Activated naive CD4-positive, alpha-beta T cell treated with Interleukin-2 at 50 U/mL for 16 hours (primary cell): ENCODE measurements around the gene TENM3.

Experiments
- DNase-seq: peaks from one replicate; pipeline ENCODE4 v3.0.0-alpha.2; 2020

TENM3 gene

DNA sequence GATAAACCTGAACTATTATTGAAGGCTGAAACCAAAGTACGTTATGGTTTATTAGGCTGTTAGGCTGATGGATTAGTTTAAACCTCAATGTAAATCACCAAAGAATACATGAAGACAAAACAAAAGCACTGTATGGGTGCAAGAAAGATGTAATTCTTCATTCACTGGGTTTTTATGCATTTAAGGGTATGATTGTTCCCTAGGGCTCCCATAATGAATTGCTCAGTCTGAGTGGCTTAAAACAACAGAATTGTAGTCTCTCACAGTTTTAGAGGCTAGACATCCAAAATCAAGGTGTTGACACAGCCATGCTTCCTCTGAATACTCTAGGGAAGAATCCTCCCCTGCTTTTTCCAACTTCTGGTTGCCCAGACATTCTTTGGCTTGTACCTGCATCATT lies 222.8 kb downstream of the TENM3 start:
- no peak for DNase-seq

DNA sequence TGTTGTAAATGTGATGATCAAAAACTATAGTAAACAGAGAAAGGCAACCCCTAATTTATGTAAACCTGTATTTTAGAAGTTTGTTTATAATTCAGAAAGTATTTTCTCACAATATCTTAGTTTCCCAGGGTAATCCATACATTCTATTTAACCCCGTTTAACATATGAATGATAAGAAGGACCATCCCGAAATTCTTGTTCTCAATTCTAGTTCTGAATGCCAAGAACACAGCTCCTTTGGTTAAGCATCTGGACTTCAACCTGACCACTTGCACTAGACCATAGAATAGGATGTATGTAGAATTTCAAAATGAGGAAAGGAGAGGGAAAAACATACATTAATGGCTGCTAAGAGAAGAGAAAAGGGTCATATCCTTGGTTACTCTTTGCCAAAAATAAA lies 227.0 kb downstream of the TENM3 start:
- DNase-seq: no peak

DNA sequence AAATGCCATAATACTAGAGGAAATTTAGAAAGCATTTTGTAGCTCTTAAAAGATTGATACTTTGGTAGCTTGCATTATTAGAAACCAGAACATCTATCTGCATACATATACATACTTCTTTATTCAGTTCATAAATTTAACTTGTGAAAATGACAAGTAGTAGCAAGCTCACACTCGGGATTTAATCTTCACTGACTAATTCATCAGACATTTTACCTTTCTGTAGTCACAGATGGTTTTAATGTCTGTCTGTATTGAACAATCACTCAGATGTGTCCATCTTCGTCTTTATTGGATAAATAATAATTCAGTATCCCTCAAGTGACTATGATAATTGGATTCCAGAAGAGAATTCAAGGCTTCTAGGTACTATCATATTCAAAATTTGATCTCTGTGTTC lies 232.3 kb downstream of the TENM3 start:
- DNase-seq: no peak

DNA sequence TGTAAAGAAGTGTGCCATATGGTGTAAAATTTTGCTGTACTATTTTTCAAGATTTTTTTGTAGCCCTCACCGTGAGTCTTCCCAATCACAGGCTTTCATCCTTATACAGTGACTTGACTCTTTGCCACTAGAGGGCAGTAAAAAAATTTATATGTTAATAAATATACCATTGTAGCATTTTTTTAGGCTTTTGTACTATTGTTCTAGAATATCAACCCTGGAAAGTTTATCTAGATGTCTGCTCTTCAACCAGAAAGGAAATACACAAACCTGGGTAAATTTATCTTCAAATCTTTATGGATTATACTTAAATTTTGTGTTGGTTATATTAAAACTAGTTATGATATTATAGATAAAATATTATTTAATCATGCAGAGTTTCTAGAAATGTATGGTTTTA lies 235.3 kb downstream of the TENM3 start:
- DNase-seq: no peak

DNA sequence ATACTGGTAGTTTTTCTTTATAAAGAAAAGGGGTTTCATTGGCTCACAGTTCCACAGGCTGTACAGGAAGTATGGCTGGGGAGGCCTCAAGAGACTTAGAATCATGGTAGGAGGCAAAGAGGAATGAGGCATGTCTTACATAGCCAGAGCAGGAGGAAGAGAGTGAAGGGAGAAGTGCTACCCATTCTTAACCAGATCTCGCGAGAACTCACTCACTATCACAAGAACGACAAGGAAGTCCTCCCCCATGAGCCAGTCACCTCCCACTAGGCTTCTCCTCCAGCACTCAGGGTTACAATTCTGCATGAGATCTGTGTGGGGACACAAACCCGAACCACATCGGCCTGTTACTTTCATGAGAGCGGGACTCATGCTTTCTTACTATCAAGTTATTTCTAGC lies 240.5 kb downstream of the TENM3 start:
- DNase-seq: no peak

DNA sequence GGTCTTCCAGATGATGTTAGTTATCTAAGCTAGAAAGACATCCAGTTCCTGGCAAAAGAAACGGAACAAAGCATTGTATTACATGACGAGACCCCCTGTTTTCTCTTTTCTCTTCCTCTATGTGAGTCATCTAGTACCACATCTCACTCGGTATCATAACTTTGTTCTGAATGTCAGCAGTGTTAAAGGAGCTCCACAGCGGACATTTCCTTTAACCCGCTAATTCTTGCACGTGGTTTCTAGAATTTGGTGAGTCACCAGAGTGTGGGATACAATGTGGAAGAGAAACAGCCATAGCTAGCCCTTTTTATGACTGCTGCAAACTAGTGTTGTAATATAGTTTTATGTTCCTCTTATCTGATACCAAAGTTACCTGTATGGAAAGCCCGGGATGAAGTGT lies 243.7 kb downstream of the TENM3 start:
- DNase-seq: no peak

DNA sequence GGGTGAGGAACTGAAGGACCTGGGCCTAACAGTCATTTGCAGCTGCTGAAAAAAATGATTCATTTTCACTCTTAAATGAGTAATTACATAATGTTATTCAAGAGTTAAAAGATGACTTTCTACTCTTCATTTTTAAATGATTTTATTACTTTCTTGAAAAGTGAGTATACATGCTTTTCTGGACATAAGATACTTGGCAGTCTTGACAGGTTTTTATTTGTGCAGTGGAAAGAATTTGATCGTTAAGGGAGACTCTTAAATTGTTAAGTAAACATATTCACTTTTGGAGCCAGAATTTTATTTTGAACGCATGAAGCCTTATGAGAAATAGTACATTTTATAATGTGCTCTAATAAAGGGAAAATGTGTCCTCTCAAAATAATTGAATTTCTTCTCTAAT lies 245.7 kb downstream of the TENM3 start:
- no peak for DNase-seq

DNA sequence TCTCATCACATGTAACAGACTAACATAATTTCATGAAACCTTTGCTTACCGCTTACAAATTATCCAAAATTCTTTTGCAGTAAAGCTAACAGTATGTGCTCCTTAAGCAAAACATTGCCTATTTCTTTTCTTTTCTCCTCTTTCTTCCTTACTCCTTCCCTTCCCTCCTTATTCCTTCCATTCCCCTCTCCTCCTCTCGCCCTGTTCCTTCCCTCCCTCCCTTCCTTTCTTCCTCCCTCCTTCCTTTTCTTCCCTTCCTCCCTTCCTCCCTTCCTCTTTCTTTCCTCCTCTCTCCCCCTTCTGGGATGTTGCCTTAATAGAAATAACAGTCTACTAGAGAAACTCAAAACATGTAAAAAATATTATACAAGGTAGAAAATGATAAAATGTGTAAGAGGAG lies 246.4 kb downstream of the TENM3 start:
- DNase-seq: no peak

DNA sequence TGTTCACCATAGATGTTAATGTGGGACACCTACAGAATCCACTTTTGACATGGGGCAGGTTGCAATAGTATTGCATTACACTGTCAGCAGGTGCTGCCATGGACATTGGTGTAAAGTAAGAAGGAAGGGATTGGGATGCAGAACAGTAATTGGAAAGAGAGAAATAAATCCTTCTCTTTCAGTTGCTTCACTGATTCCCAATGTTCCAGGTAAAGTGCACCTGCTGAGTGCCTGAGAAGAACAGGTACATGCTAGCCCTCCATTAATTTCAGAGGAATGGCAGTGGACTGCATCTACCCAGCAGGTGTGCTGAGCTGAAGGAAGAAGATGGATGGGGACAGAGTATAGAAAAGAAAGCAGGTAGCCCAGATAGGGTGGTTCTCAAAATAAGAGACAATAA lies 248.5 kb downstream of the TENM3 start:
- no peak for DNase-seq

DNA sequence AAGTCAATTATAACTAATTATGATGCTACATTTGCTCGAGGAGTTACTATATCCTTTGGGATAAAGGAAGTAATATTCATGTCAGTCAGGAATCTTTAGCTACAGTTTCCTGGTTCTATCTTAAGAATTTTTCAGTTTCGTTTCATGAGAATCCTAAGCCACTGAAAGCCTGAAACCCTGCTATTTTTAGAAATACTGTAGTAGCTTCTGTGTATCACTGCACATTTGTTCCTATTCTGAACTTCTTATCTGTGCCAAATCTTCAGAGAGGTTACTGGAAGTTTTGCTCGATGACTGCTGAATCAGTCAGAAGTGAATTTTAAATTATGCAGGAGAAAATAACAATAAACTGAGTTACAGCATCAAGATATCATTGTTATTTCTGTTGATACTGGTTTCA lies 249.2 kb downstream of the TENM3 start:
- no peak for DNase-seq

DNA sequence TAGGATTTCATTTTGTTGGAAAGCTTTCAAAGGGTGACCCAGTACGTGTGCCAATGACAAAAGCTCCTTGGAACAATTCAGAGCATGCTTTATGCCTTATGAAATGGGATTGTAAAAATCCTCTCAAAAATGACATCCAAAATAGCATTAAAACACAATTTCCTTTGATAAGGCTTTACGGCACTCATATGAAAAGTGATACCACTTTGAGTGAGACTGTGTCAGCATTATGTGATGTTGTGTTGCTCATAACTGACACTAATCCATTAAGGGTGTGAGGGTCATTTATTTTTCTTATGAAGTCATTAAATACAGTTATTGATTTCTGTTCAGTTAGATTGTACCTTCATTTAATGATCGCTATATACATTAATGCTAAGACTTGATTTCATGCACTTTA lies 250.2 kb downstream of the TENM3 start:
- DNase-seq: no peak

DNA sequence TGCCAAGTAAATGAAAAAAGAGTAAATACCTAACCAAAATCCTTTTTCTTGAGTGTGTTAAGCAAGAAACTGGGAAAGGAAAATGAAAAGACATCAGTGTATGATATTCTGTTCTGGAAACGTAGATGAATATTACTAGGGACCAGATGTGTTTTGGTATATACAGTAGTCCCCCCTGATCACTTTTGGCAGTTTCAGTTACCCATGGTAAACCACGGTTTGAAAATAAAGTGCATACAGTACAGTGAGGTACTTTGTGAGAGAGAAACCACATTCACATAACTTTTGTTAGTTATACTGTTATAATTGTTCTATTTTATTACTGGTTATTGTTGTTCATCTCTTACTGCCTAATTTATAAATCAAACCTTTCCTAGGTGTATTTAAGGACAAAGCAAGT lies 250.9 kb downstream of the TENM3 start:
- no peak for DNase-seq

DNA sequence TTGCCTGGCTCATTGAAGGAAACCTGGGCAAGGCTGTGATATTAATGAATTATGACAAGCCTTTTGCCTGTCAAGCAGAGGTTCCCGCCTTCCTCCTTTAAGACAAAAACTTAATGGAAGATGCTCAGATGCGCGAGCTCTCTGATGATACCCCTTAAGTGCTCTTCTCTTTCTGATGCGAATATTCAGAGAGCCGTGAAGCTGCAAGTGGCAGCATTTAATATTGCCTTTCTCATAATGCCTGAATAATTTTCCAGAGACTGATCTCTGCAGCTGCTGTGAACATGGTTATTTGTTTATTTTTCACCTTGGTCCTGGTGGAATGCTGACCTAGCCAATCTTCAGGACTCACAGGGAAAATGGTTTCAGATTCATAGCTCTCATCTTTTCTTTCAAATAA lies 251.8 kb downstream of the TENM3 start:
- DNase-seq: no peak

DNA sequence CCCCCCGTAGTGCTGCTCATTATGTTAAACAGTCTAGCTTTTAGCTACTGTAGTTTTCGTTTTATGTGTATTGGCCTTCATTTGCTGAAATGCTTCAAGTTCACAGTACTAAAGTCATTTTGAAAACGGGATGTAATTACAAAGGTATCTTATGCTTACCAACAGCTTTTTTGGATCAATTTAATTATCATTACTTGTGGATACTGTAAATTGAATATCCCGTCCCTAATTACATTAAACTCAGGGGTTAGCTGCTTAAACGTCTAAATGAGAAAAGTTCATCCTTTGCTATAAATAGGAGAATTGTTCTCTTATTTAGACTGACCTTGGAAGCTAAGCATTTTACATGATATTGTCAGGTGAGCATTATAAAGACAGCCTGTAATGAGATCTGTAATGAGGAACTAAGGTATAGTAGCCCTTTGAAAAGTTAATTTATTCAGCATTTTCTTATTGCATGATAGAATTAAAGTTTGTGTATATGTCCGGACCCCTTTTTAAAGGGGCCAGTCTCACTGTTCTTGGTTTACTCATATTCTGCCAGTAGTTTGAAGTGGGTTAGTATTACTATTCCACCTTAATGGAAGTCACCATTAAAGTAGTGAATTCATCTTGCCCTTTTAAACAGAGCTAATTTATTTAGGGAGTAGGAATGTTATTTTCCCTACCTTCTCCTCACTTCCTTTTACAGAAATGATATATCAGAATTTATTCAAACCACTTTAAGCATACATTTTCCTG lies 252.6 kb downstream of the TENM3 start:
- no peak for DNase-seq

DNA sequence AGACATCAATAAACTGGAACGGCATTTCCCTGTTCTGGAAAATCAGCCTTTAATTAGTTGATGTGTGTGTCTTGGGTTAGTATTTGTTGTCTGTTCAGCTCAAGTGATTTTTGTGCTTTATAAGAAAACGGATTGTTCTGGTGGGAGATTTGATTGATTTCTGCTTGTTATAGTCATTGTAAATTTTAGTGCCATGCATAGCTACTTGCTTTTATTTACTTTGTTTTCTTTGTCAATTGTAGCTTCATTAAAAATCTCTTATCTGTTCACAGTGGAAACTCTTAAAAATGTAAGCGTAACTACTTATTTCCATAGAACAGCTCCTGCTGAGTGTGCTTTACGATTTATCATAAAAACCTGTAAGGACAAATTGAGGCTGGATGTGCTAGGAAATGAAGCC lies 253.2 kb downstream of the TENM3 start:
- no peak for DNase-seq

DNA sequence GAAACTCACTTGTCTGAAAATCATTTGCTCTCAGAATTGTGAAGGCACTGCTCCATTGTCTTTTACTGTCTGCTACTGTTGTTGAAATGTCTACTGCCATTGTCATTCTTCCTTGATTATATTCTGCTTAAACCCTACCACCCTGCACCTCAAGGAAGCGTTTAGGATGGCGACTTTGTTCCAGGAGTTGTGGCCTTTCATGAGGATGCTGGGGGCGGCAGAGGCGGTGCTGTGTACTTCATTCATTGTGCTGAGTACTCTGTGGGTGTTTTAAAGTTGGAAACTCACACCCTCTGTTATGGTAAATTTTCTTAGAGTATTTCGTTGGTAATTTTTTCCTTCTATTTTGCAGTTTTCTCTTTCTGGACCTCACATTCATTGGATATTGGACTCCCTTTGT lies 258.9 kb downstream of the TENM3 start:
- no peak for DNase-seq

DNA sequence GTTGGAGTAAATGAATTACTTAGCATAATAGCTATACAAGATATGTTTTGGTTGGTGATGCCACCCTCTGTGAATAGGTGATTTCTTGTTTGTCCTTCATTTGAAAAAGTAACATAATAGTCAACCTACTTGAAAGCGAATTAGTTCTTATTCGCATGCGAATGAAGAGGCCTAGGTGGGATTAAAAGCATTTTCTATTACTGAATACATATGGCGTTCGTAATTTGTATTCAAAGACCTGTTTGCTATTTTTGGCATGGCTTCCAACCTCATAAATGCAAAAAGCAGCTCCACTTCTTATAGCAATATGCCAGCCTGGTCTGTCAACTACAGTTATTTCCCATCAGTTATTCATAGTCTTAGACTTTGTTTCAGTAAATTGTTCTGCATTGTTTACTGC lies 261.3 kb downstream of the TENM3 start:
- no peak for DNase-seq

DNA sequence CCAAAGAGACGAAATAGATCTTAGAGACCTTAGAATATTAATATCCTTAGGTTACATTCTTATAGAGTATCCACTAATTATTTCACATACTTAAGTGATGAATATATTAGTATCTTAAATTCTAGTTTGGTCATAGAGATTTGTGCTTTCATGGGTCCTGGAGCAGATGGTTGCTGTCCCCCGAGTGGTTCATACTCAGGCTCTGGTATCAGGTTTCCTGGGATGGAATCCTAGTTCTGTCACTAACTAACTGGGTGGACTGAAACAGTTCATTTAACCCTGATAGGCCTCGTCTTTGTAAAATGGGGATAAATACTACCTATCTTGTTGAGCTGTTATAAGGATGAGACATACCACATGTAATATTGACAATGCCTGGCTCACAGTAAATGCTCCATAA lies 264.6 kb downstream of the TENM3 start:
- DNase-seq: no peak

DNA sequence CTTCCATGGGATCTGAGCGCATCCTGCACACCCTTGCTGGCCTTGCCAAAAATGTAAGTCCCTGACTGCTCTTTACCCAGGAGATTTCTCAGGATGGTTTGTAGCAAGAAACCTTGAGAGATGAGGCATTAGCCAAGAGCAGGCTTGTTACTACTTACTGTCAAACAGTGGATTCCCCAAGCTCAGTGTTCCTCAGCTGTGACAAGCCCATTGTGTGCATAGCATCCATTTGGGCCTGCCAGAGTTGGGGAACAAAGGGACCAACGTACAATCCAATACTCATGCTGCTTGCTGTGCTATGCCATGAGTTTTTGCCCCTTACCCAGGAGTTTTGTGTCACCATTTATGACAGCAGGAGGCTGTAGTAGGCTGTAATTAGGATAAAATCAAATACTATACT lies 267.6 kb downstream of the TENM3 start:
- DNase-seq: no peak

DNA sequence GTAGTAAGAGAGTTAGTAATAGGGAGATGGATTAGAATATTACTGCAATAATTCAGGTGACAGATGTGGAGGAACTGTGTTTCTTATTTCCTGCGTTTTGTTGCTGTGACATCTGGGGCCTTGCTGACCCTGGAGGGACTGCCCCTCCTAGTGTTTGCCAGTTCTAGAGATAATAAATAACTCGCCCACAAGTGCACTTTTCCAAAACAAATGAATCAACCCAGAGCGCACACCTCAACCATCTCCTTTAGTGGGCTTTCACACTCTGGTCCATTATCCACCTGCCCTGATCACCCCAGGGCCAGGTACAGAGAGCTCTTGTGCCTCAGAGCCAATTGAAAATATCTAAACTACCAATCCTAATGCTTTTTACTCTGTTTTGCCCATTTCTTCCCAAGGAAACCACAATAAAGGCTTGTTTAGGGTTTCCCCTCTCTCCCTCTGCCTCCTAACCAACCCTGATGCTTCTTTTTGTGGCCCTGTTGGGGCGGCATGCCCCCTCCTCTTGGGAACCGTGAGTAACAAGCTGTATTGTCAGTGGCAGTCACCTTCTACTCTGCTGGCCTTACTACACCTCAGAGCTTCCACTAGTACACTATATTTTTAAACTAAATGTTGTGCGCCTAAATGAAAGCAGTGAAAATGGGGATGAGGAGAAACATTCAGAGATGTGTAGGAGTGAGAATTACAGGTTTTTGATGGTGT lies 270.5 kb downstream of the TENM3 start:
- DNase-seq: no peak

DNA sequence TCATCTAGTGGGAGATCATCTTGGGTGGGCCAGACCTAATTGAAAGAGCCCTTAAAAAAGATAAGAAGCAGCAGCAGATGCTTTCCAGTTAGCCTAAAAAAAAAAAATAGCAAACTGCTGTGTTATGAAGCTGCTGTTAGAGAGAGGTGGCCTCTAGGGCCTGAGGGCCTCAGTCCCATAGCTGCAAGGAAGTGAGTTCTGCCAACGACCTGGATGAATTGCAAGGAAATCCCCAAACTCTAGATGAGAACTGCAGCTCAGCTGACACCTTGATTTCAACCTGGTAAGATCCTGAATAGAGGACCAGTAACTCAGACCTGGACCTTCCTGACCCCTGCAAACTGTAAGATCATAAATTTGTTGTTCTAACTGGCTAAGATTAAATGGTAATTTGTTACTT lies 275.2 kb downstream of the TENM3 start:
- DNase-seq: no peak

DNA sequence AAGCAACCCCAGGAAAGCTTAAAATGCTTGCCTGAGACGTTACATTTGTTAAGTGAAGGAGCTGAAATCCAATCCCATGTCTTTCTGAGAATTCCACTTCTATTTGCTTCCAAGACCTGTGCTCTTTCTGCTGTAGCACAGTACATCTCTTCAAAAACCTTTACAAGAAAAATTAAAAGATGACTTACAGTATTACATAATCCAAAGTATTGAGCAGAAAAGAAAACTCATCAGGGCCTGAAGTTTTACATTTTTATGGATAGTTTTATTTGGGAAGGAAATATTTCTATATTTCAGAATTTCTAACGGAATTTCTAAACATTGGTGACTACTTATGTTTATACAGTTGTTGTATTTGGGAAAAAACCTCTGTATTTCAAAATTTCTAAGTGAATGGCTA lies 276.3 kb downstream of the TENM3 start:
- no peak for DNase-seq

DNA sequence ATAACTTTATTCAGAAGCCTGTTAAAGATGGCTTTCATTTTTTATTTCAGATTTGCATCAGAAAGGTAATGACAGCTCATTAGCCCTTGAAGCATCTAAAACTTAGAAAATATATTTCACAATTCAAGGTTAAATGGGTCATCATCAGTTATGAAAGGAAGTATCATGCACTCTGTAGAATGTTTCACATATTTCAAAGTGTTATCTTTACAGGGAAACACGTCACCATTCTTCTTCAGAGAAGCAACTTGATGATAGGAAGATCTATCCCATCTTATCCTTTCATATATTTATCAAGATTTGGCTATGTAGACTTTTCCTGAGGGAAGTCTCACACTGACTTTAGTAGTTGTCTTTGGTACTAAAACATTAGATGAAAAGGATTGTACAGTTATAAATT lies 277.8 kb downstream of the TENM3 start:
- no peak for DNase-seq

DNA sequence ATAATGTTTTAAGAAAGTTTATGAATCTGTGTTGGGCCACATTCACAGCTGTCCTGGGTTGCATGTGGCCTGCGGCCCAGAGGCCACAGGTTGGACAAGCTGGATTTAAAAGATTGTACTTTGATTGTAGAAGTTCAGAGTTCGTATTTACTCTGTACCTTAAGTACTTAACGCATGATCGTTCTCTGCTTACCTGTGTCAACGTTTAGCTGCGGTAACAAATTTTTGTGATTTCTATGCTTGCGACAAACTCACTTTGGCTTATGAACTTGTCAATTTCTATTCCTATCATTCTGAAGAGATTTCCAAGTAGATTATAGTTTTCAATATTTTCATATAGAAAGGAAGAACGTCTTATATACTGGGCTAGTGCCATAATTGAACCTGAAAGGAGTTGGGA lies 285.6 kb downstream of the TENM3 start:
- DNase-seq: no peak

DNA sequence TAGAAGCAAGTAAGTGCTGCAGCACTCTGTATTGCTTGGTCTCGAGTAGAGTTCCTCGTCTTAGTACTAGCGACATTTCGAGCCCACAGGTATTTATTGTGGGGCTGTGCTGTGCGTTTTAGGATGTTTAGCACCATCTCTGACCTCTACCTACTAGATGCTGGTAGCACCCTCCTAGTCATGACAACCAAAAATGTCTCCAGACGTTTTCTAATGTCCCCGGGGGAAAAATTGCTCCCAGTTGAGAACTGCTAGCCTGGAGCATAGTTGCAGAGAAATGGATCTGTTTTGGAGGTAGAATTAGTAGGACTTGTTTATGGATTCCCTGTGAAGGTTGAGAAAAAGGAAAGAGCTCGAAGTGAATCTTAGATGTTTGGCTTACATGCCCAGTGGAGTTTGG lies 287.2 kb downstream of the TENM3 start:
- no peak for DNase-seq
